ENCODE data around the gene SLC36A1. TPM values are rescaled to one million over a fixed set of nuclear protein-coding genes. Genes with fewer than 3 reads are reported as not detected.

The SLC36A1 gene
- 3.6 and 6.5 TPM in 2 replicates for total RNA-seq

DNA sequence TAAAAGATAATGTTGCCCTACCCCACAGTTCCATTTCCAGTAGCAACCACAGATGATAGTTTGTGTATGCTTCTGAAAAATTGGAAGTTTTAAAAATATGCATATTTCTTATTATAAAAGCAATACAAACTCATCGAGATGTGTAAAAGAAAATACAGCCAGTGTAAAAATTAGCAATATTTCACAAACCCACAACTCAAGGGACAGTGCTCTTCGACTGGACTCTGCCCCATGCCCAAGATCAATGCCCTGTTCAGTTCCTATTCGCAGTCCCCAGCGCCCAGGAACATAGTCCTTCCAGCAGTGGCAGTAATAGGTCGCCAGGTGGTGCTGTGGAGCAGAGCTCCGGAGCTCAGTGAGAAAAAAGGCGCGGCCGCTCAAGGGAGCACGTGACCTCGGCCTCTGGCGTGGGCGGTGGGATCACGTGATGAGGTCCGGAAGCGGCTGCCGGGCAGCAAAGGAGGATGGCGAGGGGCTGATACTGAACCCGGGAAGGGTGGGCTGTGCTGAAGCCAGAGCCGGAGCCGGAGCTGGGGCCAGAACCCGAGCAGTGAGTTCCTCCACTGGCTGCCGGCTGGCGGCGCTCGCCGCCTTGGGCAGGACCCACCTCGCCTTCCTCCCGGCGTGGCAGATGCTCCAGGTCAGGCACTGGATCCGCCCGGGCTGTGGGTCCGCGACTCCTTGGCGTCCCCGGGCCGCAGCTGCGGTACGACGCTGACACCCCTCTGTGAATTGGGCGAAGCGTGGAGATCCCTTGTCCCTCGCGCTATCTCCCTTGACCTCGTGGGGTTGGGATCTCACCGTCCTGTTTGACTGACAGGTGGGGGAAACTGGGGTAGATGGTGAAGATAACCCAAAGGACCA, at the start of gene SLC36A1:
TSS of gene SLC36A1 (plus strand) at position 430 of the 864 bp plus-strand sequence. CDS start 11,190 bp downstream, outside the sequence.

Other genes with a start within 250 kb of the SLC36A1 start
- 2.6 and 3.3 TPM in 2 replicates for gene CCDC69, start 223.5 kb upstream of the SLC36A1 start, total RNA-seq
- gene GM2A, start 194.4 kb upstream of the SLC36A1 start, total RNA-seq: 26.5 and 35.0 TPM in 2 replicates
- not detected in 2 replicates for gene SLC36A3, start 143.8 kb upstream of the SLC36A1 start, total RNA-seq
- not detected in 2 replicates for gene SLC36A2, start 100.0 kb upstream of the SLC36A1 start, total RNA-seq
- gene FAT2, start 143.7 kb downstream of the SLC36A1 start, total RNA-seq: under 0.01 and 0.09 TPM in 2 replicates
- gene SPARC, start 239.3 kb downstream of the SLC36A1 start, total RNA-seq: 615 and 832 TPM in 2 replicates